ENCODE data around the gene HDAC3.

The HDAC3 gene

DNA sequence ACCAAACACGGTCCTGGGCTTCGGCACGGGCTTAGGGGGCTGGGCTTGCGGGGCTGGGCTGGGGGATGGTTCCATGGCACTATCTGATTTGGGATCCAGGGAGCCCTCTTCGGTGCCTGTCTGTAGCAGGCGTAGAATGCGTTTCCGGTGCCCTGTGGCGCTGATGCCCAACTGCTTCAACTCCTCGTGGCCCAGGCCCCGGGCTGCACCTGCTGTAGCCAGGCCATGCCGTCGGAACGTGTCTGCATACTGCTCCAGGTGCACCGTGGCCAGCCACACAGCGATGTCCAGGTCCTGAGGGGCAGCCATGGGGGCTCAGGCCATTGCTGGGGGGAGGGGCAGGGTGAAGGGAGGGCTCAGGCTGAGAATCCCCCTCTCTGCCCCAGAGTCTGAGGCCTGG lies 43.5 kb upstream of the HDAC3 start:
- H3K9me3 ChIP-seq (ENCODE audit: insufficient read depth, low read depth, low read length) = no peaks in the 10 kb centered on the region
- H3K9me2 ChIP-seq (replicated peaks; ENCODE audit: low read depth, low read length) = no peaks in the 10 kb centered on the region
- no peak overlapping the region for H3K4me3 ChIP-seq (ENCODE audit: low read length, poor library complexity, severe bottlenecking)
- no peak overlapping the region for H2AFZ ChIP-seq (ENCODE audit: low read length)
- no peaks in the 10 kb centered on the region for H3K27me3 ChIP-seq (ENCODE audit: insufficient read depth, low read length, poor library complexity, severe bottlenecking)
- no peaks in the 10 kb centered on the region for H4K20me1 ChIP-seq (ENCODE audit: insufficient read depth, low read length, poor library complexity, severe bottlenecking)
- no peaks in the 10 kb centered on the region for H3F3A ChIP-seq (ENCODE audit: low read depth)
- H3K9ac ChIP-seq (ENCODE audit: low read depth, low read length, poor library complexity, severe bottlenecking) = no peak overlapping the region
- H3K36me3 ChIP-seq (ENCODE audit: insufficient read depth, low read length) = no peaks in the 10 kb centered on the region
- no peak overlapping the region for H3K4me2 ChIP-seq (ENCODE audit: low read depth, low read length, poor library complexity, severe bottlenecking)
- TF ChIP-seq, protein P1, sequence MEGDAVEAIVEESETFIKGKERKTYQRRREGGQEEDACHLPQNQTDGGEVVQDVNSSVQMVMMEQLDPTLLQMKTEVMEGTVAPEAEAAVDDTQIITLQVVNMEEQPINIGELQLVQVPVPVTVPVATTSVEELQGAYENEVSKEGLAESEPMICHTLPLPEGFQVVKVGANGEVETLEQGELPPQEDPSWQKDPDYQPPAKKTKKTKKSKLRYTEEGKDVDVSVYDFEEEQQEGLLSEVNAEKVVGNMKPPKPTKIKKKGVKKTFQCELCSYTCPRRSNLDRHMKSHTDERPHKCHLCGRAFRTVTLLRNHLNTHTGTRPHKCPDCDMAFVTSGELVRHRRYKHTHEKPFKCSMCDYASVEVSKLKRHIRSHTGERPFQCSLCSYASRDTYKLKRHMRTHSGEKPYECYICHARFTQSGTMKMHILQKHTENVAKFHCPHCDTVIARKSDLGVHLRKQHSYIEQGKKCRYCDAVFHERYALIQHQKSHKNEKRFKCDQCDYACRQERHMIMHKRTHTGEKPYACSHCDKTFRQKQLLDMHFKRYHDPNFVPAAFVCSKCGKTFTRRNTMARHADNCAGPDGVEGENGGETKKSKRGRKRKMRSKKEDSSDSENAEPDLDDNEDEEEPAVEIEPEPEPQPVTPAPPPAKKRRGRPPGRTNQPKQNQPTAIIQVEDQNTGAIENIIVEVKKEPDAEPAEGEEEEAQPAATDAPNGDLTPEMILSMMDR (conservative IDR thresholded peaks at IDR 0.05; ENCODE audit: low read length) = no peak
- no peak for TF ChIP-seq EZH2phosphoT487 (IDR thresholded peaks at IDR 0.05; ENCODE audit: borderline replicate concordance)
- H3K4me1 ChIP-seq (ENCODE audit: insufficient read depth, low read length, poor library complexity, severe bottlenecking) = peaks cover 21% of the 10 kb centered on the region
- H3K79me2 ChIP-seq (ENCODE audit: insufficient read depth, low read length) = no peaks in the 10 kb centered on the region

DNA sequence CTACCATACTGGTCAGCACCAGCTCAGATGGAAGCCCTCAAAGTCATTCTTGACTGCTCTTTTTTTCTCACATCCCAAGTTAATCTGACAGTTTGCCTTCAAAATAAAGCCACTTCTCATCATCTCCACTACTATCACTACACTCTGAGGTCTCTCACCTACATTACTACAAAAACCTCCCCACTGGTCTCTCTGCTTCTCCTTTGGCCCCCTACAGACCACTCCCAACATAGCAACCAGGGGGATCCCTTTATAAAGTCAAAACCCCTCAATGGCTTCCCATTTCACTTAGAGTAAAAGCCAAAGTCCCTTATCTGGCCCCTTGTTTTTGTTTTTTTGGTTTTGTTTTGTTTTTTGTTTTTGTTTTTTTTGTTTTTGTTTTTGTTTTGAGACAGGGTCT lies 40.8 kb upstream of the HDAC3 start:
- peaks cover 5% of the 10 kb centered on the region for H3K4me1 ChIP-seq (ENCODE audit: insufficient read depth, low read length, poor library complexity, severe bottlenecking)
- no peaks in the 10 kb centered on the region for H3K27me3 ChIP-seq (ENCODE audit: insufficient read depth, low read length, poor library complexity, severe bottlenecking)
- no peaks in the 10 kb centered on the region for H3K9me3 ChIP-seq (ENCODE audit: insufficient read depth, low read depth, low read length)
- H3K9ac ChIP-seq (ENCODE audit: low read depth, low read length, poor library complexity, severe bottlenecking) = no peak overlapping the region
- H3K9me2 ChIP-seq (replicated peaks; ENCODE audit: low read depth, low read length) = no peaks in the 10 kb centered on the region
- H3K4me2 ChIP-seq (ENCODE audit: low read depth, low read length, poor library complexity, severe bottlenecking) = no peak overlapping the region
- H3F3A ChIP-seq (ENCODE audit: low read depth) = no peaks in the 10 kb centered on the region
- H3K4me3 ChIP-seq (ENCODE audit: low read length, poor library complexity, severe bottlenecking) = no peak overlapping the region
- no peaks in the 10 kb centered on the region for H4K20me1 ChIP-seq (ENCODE audit: insufficient read depth, low read length, poor library complexity, severe bottlenecking)
- no peaks in the 10 kb centered on the region for H3K79me2 ChIP-seq (ENCODE audit: insufficient read depth, low read length)
- H2AFZ ChIP-seq (ENCODE audit: low read length) = no peak overlapping the region
- H3K36me3 ChIP-seq (ENCODE audit: insufficient read depth, low read length) = no peaks in the 10 kb centered on the region
- TF ChIP-seq, protein P1 (conservative IDR thresholded peaks at IDR 0.05; ENCODE audit: low read length) = peak; percentile 59
- TF ChIP-seq EZH2phosphoT487 (IDR thresholded peaks at IDR 0.05; ENCODE audit: borderline replicate concordance) = no peak

DNA sequence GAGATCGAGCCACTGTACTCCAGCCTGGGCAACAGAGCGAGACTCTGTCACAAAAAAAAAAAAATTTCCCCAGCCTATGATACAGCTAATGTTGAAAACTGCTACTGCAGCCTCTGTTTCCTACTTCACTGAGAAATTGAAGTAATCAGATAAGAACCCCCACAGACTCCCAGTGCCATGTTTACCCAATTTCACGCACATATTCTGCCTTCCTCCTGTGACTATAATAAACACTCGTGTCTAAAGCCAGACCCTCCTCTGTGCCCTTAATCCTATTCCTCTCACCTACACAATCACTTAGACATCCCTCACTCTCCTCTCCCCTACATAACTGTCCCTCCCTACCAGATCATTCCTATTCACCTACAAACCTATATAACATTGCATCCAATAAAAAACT lies 39.0 kb upstream of the HDAC3 start:
- no peaks in the 10 kb centered on the region for H3K36me3 ChIP-seq (ENCODE audit: insufficient read depth, low read length)
- no peak overlapping the region for H2AFZ ChIP-seq (ENCODE audit: low read length)
- H3K9me2 ChIP-seq (replicated peaks; ENCODE audit: low read depth, low read length) = no peaks in the 10 kb centered on the region
- TF ChIP-seq, protein P1 (conservative IDR thresholded peaks at IDR 0.05; ENCODE audit: low read length) = no peak
- TF ChIP-seq EZH2phosphoT487 (IDR thresholded peaks at IDR 0.05; ENCODE audit: borderline replicate concordance) = no peak
- H3K4me1 ChIP-seq (ENCODE audit: insufficient read depth, low read length, poor library complexity, severe bottlenecking) = no peaks in the 10 kb centered on the region
- no peaks in the 10 kb centered on the region for H3K79me2 ChIP-seq (ENCODE audit: insufficient read depth, low read length)
- no peaks in the 10 kb centered on the region for H3K27me3 ChIP-seq (ENCODE audit: insufficient read depth, low read length, poor library complexity, severe bottlenecking)
- H3K9me3 ChIP-seq (ENCODE audit: insufficient read depth, low read depth, low read length) = no peaks in the 10 kb centered on the region
- H4K20me1 ChIP-seq (ENCODE audit: insufficient read depth, low read length, poor library complexity, severe bottlenecking) = no peaks in the 10 kb centered on the region
- no peak overlapping the region for H3K9ac ChIP-seq (ENCODE audit: low read depth, low read length, poor library complexity, severe bottlenecking)
- no peaks in the 10 kb centered on the region for H3F3A ChIP-seq (ENCODE audit: low read depth)
- no peak overlapping the region for H3K4me2 ChIP-seq (ENCODE audit: low read depth, low read length, poor library complexity, severe bottlenecking)
- no peak overlapping the region for H3K4me3 ChIP-seq (ENCODE audit: low read length, poor library complexity, severe bottlenecking)

All from Loucy (cell line).